Smooth muscle cell of the brain vasculature (primary cell): ENCODE measurements around the gene MRGPRX4.
"Not testable (repeated sequence)": the region's sequence is repeated elsewhere in the genome, so short reads cannot be mapped to it uniquely, and the experiment has no call there.

ENCODE experiments used
- DNase-seq: peaks from one replicate; pipeline ENCODE4 v3.0.0-alpha.2; 2012; ENCODE audit warnings: low read depth, low spot score

The MRGPRX4 gene

DNA sequence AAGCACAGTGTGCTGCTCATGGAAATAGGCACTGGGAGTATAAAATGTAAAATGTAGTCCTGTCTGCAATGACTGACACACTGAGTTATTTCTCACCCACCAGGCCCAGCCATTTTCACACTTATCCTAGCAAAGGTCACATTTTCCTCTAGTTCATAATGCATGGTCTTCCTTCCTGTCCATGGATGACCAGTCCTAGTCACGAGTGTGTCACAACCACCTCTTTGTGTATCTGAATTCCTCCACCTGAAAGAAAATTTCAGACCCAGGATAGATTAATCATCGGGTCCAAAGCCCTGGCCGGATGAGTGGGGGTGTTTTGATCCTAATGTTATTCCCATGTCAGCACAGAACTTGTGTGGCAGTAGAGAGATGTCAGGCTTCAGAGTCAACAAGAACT lies at the start of gene MRGPRX4:
Gene MRGPRX4 (plus strand): TSS at position 172 of the 400 bp plus-strand sequence. CDS start 420 bp downstream, outside the sequence.
- DNase-seq, result no peak

DNA sequence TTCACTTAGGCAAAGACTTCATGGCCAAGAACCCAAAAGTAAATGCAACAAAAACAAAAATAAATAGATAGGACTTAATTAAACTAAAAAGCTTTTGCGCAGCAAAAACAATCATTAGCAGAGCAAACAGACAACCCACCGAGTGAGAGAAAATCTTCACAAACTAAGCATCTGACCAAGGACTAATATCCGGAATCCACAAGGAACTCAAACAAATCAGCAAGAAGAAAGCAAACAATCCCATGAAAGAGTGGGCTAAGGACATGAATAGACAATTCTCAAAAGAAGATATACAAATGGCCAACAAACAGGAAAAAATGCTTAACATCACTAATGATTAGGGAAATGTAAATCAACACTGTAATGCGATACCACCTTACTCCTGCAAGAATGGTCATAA lies 41.5 kb upstream of the MRGPRX4 start:
- not testable (repeated sequence) for DNase-seq

DNA sequence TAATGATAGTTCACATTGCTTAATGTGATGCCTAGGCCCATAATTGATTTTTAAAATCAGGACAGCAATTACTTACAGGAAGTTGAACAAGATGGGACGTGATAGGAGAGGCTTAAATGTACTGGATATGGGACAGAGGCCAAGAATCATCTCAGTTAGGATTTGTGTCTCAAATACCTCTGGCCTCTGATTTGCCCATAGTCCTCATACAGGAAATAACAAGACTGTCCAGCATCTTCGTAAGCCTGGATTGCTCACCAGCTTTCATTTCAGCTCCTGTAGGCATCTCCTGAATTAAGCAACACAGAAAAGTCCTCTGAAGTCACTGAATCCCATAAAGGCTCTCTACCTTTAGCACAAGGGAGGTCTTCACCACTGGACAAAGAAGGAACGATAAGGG lies 40.3 kb upstream of the MRGPRX4 start, which contains the start of gene MRGPRX3:
Gene MRGPRX3 (plus strand): TSS at position 231 of the 400 bp plus-strand sequence. CDS start 4,632 bp downstream, outside the sequence.
- DNase-seq, result no peak

DNA sequence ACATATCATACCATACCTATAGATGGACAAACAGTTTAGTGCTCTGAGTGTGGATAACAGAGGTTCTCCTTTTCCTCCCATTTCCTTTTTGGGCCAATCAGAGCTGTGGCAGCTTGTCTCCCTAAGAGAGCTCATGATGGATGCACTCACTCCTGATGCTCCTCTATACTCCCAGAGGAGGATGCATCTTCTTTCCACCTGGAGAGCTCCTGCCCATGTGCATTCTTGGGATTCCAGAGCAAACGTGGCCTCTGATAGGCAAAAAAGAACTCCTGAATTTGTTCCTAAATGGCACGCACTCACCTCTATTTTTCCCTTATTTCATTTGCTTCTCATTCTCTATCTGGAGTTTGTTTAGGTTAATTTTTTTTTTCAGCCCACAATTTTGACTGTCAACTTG lies 37.3 kb upstream of the MRGPRX4 start:
- no peak for DNase-seq

DNA sequence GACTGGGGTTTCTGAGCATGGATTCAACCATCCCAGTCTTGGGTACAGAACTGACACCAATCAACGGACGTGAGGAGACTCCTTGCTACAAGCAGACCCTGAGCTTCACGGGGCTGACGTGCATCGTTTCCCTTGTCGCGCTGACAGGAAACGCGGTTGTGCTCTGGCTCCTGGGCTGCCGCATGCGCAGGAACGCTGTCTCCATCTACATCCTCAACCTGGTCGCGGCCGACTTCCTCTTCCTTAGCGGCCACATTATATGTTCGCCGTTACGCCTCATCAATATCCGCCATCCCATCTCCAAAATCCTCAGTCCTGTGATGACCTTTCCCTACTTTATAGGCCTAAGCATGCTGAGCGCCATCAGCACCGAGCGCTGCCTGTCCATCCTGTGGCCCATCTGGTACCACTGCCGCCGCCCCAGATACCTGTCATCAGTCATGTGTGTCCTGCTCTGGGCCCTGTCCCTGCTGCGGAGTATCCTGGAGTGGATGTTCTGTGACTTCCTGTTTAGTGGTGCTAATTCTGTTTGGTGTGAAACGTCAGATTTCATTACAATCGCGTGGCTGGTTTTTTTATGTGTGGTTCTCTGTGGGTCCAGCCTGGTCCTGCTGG lies 35.3 kb upstream of the MRGPRX4 start:
- no peak for DNase-seq

DNA sequence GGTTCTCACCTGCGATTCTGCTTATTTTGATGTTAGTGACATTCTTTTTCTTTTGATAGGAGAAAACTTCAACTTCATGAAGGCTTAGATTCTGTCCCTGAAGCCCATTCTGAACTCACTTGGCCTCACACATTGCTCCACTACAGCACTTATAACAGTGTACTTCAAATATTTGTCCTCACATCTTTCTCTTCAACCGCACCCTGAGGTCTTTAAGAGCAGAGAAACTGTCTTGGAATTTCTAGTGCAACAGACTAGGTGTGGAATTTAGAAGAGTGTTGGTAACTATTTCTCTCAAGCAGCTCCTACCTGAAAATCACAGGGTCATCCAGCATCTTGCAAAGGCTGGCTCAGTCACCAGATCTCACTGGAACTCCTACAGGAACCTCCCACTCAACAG lies 32.5 kb upstream of the MRGPRX4 start:
- no peak for DNase-seq

DNA sequence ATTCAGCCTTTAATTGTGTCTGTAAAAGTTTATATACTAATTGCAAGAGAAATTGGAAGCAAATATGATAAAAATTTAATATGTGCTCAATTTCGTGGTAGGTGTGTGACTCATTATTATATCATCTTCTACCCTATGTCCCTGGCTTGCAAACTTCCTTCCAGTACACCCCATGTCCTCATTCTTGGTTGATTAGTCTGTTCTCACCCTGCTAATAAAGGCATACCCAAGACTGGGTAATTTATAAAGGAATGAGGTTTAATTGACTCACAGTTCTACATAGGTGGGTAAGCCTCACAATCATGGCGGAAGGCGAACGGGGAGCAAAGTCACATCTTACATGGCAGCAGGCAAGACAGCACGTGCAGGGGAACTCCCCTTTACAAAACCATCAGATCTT lies 28.4 kb upstream of the MRGPRX4 start:
- DNase-seq, result no peak

DNA sequence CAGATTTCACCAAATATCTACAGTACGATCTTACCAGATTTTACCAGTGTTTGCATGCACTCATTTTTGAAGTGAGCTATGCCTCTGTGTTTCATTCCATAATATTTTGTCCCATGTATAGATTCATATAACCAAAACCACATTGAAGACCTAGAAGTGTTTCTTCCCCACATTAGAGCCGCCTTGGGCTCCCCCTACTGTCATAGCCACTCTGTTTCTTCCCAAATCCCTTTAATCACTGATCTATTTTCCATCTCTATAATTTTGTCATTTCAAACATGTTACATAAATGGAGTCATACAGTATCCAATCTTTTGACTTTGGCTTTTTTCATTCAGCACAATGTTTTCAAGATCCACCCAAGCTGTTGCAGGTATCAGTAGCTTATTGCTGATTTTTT lies 27.6 kb upstream of the MRGPRX4 start:
- DNase-seq, result no peak

DNA sequence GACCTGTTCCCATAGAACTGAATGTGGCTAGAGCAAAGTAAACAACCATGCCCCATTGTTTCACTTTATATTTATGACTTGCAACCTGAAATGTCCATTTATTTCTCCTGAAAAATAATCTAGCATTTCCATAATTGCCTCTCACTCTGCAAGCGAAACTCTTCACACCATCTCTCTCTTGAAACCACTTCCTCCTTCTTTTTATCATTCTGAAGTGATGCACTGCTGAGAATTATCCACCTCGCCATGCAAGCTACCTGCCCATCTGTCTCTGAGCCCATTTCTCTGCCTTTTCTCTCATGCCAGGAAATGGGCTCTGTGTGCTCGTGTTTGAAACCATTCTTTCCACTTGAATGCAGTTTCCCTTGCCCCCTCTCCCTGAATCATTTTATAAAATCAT lies 26.8 kb upstream of the MRGPRX4 start:
- no peak for DNase-seq

DNA sequence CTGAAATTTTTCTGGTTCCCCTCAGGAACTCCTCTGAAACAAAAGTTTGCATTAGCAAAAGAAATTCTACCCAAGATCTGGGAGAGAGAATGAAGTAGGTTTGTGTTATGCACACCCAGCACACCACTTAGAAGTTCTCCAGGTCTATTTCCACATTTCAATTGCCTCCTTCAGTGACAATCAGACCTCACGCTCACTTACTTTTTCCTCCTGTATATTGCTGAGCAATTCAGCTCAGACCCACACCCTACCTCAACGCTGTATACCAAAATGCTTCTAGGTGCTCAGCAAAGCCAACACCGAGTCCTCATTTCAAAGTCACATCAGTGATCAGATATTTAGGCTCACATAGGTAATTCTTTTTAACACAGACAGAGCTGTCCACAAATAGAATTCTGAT lies 21.1 kb upstream of the MRGPRX4 start:
- DNase-seq, result no peak

DNA sequence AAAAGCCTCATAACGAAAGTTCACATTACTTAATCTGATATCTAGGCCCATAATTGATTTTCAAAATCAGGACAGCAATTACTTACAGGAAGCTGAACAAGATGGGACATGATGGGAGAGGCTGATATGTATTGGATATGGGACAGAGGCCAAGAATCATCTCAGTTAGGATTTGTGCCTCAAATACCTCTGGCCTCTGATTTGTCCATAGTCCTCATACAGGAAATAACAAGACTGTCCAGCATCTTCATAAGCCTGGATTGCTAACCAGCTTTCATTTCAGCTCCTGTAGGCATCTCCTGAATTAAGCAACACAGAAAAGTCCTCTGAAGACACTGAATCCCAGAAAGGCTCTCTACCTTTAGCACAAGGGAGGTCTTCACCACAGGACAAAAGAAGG lies 4.3 kb upstream of the MRGPRX4 start:
- no peak for DNase-seq

DNA sequence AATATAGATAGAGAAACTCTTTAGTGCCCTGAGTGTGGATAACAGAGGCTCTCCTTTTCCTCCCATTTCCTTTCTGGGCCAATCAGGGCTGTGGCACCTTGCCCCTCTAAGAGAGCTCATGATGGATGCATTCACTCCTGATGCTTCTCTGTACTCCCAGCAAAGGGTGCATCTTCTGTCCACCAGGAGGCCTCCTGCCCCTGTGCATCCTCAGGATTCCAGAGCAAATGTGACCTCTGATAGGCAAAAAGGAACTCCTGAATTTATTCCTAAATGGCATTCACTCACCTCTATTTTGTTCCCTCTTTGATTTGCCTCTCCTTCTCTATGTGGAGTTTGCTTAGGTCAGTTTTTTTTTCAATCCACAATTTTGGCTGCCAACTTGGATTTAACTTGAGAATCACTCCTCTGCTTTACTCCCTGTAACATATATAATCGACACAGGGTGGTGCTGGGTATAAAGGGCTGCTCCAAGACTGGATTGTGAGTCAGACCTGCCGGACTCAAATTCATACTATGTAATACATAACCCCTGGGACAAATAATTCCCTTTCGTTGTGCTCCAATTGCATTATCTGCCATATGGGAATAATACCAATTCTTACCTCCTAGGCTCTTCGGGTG lies 1.1 kb upstream of the MRGPRX4 start:
- no peak for DNase-seq

DNA sequence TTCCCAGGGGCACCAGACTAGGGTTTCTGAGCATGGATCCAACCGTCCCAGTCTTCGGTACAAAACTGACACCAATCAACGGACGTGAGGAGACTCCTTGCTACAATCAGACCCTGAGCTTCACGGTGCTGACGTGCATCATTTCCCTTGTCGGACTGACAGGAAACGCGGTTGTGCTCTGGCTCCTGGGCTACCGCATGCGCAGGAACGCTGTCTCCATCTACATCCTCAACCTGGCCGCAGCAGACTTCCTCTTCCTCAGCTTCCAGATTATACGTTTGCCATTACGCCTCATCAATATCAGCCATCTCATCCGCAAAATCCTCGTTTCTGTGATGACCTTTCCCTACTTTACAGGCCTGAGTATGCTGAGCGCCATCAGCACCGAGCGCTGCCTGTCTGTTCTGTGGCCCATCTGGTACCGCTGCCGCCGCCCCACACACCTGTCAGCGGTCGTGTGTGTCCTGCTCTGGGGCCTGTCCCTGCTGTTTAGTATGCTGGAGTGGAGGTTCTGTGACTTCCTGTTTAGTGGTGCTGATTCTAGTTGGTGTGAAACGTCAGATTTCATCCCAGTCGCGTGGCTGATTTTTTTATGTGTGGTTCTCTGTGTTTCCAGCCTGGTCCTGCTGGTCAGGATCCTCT lies 709 bp downstream of the MRGPRX4 start:
- DNase-seq, result no peak

DNA sequence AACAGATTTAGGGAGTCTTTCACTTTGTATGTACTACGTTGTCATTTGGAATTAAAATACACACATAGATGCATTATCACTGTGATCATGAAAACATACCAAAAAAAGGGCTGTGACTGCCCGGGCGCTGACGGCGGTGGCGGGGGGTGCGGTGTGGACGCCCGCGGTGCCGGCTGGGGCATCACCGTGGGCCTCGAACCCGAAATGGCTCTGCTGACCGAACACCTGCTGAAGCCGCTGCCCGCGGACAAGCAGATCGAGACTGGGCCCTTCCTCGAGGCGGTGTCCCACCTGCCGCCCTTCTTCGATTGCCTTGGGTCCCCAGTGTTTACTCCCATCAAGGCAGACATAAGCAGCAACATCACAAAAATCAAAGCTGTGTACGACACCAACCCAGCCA lies 16.2 kb downstream of the MRGPRX4 start:
- DNase-seq, result no peak

DNA sequence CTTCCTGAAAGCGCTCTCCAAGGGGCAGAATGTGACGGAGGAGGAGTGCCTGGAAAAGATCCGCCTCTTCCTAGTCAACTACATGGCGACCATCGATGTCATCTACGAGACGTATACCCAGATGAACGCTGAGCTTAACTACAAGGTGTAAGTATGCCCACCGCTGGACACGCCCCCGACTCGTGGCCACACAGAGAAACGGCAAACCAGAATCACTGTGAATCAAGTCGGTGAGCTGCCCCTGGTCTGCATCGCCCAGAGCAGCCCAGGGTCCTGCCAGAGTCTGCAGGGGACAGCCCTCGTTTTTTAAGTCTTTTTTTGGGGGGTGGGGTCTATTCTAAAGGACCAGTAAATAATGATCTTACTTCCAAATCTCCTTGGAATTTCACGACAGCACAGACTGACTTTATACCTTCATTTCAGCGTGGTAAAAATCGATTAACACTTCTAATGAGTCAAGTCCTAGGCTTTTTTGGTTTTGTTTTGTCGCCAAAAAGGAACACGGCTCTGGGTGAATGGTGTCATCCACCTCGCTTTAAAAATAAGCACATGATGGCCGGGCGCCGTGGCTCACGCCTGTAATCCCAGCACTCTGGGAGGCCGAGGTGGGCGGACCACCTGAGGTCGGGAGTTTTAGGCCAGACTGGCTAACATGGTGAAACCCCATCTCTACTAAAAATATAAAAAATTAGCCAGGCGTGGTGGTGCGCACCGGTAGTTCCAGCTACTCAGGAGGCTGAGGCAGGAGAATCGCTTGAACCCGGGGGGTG lies 17.0 kb downstream of the MRGPRX4 start:
- not testable (repeated sequence) for DNase-seq

DNA sequence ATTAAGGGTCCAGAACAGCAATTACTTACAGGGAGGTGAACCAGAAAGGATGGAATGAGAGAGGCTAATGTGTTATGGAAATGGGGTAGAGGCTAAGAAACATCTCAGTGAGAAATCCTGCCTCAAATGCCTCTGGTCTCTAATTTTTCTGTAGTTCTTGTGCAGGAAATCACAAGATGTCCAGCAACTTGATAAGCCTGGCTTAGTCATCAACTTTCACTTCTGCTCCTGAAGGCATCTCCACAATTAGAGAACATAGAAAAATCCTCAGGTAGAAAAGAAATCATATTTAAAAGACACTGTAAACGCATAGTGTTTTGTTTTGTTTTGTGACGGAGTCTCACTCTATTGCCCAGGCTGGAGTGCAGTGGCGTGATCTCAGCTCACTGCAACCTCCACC lies 18.7 kb downstream of the MRGPRX4 start:
- no peak for DNase-seq

DNA sequence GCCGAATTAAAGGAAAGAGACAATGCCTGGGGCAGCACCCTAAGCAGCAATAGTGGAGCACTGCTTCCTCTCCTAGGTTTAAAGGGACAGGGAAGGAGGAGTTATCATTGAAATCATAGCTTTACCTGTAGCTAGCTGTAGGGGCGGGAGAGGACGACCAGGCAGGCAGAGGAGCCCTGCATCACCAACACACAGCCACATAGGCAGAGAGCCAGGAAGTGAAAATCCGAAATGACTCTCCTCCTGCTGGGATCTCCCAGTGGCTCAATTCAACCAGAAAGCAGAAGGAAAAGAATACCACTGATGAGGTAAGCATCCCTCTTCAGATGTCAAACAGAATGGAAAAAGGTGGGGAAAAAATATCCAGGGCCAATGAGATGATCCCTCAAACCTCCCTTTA lies 20.4 kb downstream of the MRGPRX4 start:
- DNase-seq, result no peak

DNA sequence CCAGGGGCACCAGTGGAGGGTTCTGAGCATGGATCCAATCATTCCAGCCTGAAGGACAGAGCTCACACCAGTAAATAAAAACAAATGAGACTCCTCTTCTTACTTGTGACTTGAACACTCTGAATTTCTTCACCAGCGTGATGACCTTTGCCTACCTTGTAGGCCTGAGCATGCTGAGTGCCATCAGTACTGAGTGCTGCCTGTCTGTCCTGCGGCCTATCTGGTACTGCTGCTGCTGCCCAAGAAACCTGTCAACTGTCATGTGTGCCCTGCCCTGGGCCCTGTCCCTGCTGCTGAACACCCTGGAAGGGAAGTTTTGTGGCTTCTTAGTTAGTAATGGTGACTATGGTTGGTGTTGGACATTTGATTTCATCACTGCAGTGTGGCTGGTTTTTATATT lies 23.9 kb downstream of the MRGPRX4 start:
- DNase-seq, result no peak

DNA sequence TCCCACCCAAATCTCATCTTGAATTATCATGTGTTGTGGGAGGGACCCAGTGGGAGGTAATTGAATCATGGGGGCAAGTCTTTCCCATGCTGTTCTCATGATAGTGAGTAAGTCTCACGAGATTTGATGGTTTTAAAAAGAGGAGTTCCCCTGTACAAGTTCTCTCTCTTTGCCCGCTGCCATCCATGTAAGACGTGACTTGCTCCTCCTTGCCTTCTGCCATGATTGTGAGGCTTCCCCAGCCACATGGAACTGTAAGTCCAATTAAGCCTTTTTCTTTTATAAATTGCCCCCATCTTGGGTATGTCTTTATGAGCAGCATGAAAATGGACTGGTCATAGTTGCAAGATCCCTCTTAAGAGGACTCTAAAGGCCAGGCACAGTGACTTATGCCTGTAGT lies 25.1 kb downstream of the MRGPRX4 start:
- not testable (repeated sequence) for DNase-seq

DNA sequence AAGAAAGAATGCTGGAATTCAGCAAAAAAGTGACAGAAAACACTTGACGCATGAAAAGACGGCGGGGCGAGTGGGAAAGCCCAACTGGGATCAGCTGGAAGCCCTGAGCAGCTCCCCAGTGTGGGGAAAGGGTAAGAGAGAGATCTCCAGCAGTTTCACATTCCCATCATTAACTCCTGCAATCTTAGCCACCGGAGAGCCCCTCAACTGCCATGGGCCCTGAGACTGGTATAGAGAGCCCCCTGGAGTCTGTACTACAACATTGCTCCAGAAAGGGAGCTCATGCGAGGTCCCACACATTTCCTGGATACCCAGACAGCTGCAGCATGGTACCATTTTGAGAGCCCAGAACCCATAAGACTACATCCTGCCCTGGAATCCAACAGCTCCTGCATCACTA lies 31.1 kb downstream of the MRGPRX4 start:
- no peak for DNase-seq

DNA sequence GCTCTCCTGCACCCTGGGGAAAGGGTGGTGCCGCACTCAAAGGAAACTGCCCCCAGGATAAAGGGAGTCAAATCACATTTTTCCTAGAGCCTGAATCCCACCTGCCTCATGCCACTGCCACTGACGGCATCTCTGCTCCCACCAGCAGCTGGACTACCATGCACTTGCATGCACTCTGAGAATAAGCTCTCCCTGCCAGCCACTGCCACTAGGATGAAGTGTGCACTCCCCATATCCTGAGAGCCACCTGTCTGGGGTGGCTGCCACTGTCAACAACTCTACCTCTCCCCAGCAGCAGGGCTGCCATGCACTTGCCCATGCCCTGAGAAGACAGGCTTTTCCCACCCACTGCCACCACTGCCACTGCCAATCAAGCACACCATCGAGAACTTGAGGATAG lies 31.6 kb downstream of the MRGPRX4 start:
- no peak for DNase-seq

DNA sequence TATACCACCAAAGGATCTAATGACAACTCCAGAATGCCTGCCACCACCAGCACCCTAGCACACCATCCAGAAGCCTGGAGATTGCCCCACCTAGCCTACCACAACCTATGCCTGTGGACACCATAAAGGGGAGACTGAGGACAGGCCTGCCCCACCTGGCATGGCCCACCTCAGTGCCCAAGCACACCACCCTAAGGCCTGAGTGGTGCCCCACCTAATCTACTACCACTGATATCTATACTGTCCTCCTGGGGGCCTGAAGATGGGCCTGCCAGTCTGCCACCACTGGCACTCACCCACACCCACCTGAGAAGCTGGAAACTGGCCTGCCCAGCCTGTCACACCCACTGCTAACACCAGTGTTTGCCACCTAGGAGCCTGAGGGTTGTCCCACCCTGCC lies 32.1 kb downstream of the MRGPRX4 start:
- DNase-seq, result no peak
